GM19023 (cell line): ENCODE results near the gene EZH1.
A peak's percentile ranks its signal among the peaks of the same experiment; 100 is the strongest.

Experiments used
- ATAC-seq: cut with Tn5 transposase; IDR thresholded peaks from one replicate; pipeline ENCODE4 v1.9.1; 2021; ENCODE audit warnings: mild to moderate bottlenecking, moderate library complexity; ENCODE audit not compliant: unreplicated experiment

EZH1 gene

GRCh38 chr17:42725143-42725542 is 19.7 kb downstream of the EZH1 start:
- no peak for ATAC-seq

GRCh38 chr17:42723636-42724035 is 21.2 kb downstream of the EZH1 start:
- no peak for ATAC-seq

GRCh38 chr17:42720996-42721583 is 23.8 kb downstream of the EZH1 start:
- no peak for ATAC-seq

- no peak for ATAC-seq
Observed at GRCh38 chr17:42709561-42709960, 35.3 kb downstream of the EZH1 start.

GRCh38 chr17:42708588-42708987 is 36.3 kb downstream of the EZH1 start:
- ATAC-seq = no peak

GRCh38 chr17:42706732-42707131 is 38.1 kb downstream of the EZH1 start:
- ATAC-seq = no peak

- peak; percentile 74 for ATAC-seq
Observed at GRCh38 chr17:42704837-42705494, 39.9 kb downstream of the EZH1 start.

GRCh38 chr17:42704490-42704836 is 40.4 kb downstream of the EZH1 start:
- peak; percentile 16 for ATAC-seq

- no peak for ATAC-seq
Observed at GRCh38 chr17:42702446-42702845, 42.4 kb downstream of the EZH1 start.

GRCh38 chr17:42700586-42701289 is 44.1 kb downstream of the EZH1 start:
- no peak for ATAC-seq

- no peak for ATAC-seq
Observed at GRCh38 chr17:42699415-42699740, 45.5 kb downstream of the EZH1 start.

GRCh38 chr17:42698736-42699414 is 46.0 kb downstream of the EZH1 start:
- no peak for ATAC-seq

GRCh38 chr17:42697108-42697811 is 47.6 kb downstream of the EZH1 start:
- ATAC-seq = no peak

GRCh38 chr17:42695500-42695899 is 49.3 kb downstream of the EZH1 start:
- no peak for ATAC-seq

GRCh38 chr17:42694524-42694923 is 50.3 kb downstream of the EZH1 start:
- no peak for ATAC-seq

GRCh38 chr17:42692489-42692888 is 52.4 kb downstream of the EZH1 start:
- no peak for ATAC-seq

- no peak for ATAC-seq
Observed at GRCh38 chr17:42691021-42691545, 53.8 kb downstream of the EZH1 start.

- ATAC-seq = no peak
Observed at GRCh38 chr17:42690596-42690995, 54.2 kb downstream of the EZH1 start.

- no peak for ATAC-seq
Observed at GRCh38 chr17:42687707-42688320, 57.0 kb downstream of the EZH1 start.

GRCh38 chr17:42686520-42687128 is 58.2 kb downstream of the EZH1 start:
- ATAC-seq = no peak
